Femur (tissue), 1 donor: ENCODE results near the gene PPIC.
"Not testable (repeated sequence)": the region's sequence is repeated elsewhere in the genome, so short reads cannot be mapped to it uniquely, and the experiment has no call there.

Experiments
- DNase-seq: peaks from one replicate; pipeline ENCODE4 v3.0.0-alpha.2; 2017

PPIC gene

GRCh38 chr5:123007182-123007581, 29.3 kb downstream of the PPIC start:
- no peak for DNase-seq

- DNase-seq = no peak
Observed at GRCh38 chr5:123001808-123002207, 34.7 kb downstream of the PPIC start.

GRCh38 chr5:123000731-123001130, 35.8 kb downstream of the PPIC start:
- no peak for DNase-seq

- no peak for DNase-seq
Observed at GRCh38 chr5:122999947-123000563, 36.5 kb downstream of the PPIC start.

GRCh38 chr5:122997294-122997693, 39.2 kb downstream of the PPIC start:
- DNase-seq = no peak

GRCh38 chr5:122996091-122996490, 40.4 kb downstream of the PPIC start:
- DNase-seq = no peak

- no peak for DNase-seq
Observed at GRCh38 chr5:122985954-122986721, 50.4 kb downstream of the PPIC start.

GRCh38 chr5:122985006-122985700, 51.4 kb downstream of the PPIC start:
- no peak for DNase-seq

- no peak for DNase-seq
Observed at GRCh38 chr5:122984425-122984824, 52.1 kb downstream of the PPIC start.

- DNase-seq = no peak
Observed at GRCh38 chr5:122982376-122982775, 54.1 kb downstream of the PPIC start.

GRCh38 chr5:122981846-122982245, 54.7 kb downstream of the PPIC start:
- no peak for DNase-seq

- DNase-seq = no peak
Observed at GRCh38 chr5:122978644-122979297, 57.8 kb downstream of the PPIC start.

GRCh38 chr5:122978068-122978467, 58.5 kb downstream of the PPIC start:
- DNase-seq = no peak

GRCh38 chr5:122977319-122977718, 59.2 kb downstream of the PPIC start:
- no peak for DNase-seq

GRCh38 chr5:122974251-122974650, 62.3 kb downstream of the PPIC start:
- DNase-seq = not testable (repeated sequence)

GRCh38 chr5:122973759-122974158, 62.8 kb downstream of the PPIC start:
- DNase-seq = not testable (repeated sequence)
